Measurements from ENCODE around the gene GNE. TPM values are rescaled to one million over a fixed set of nuclear protein-coding genes. Genes with fewer than 3 reads are reported as not detected.

The GNE gene
- total RNA-seq, 4 donors from 2014 or later, result 30.4 to 36.0 (median 35.2) TPM

GRCh38 chr9:36190388-36191289 lies 67.6 kb downstream of the GNE start, which contains the start of gene CLTA:
Gene CLTA, plus strand, starts transcription at chr9:36190921. Its CDS starts 136 bp downstream, at chr9:36191057.
- no peak for TF ChIP-seq CTCF (IDR thresholded peaks at IDR 0.05; ENCODE audit: low read depth)

- no peak for TF ChIP-seq CTCF (IDR thresholded peaks at IDR 0.05; ENCODE audit: low read depth)
Measured at GRCh38 chr9:36189976-36190375, 68.3 kb downstream of the GNE start.

GRCh38 chr9:36188212-36188611 lies 70.0 kb downstream of the GNE start:
- no peak for TF ChIP-seq CTCF (IDR thresholded peaks at IDR 0.05; ENCODE audit: low read depth)

- TF ChIP-seq CTCF (IDR thresholded peaks at IDR 0.05; ENCODE audit: low read depth), result no peak
Measured at GRCh38 chr9:36187414-36187813, 70.8 kb downstream of the GNE start.

- TF ChIP-seq CTCF (IDR thresholded peaks at IDR 0.05; ENCODE audit: low read depth), result no peak
Measured at GRCh38 chr9:36177571-36177970, 80.7 kb downstream of the GNE start.

GRCh38 chr9:36174731-36175130 lies 83.5 kb downstream of the GNE start:
- TF ChIP-seq CTCF (IDR thresholded peaks at IDR 0.05; ENCODE audit: low read depth), result no peak

- TF ChIP-seq CTCF (IDR thresholded peaks at IDR 0.05; ENCODE audit: low read depth), result no peak
Measured at GRCh38 chr9:36174271-36174670, 84.0 kb downstream of the GNE start.
